Stimulated activated CD8-positive, alpha-beta memory T cell treated with anti-CD3 and anti-CD28 coated beads, Interleukin-2, amount 100 ng/mL, for 1 hour (primary cell): ENCODE results near the gene DNMT3A.

Experiments
- DNase-seq, 2 donors: peaks; one replicate each; pipeline ENCODE4 v3.0.0-alpha.2; 2020; ENCODE audit warnings: low read depth in 2 of 2

Gene DNMT3A

DNA sequence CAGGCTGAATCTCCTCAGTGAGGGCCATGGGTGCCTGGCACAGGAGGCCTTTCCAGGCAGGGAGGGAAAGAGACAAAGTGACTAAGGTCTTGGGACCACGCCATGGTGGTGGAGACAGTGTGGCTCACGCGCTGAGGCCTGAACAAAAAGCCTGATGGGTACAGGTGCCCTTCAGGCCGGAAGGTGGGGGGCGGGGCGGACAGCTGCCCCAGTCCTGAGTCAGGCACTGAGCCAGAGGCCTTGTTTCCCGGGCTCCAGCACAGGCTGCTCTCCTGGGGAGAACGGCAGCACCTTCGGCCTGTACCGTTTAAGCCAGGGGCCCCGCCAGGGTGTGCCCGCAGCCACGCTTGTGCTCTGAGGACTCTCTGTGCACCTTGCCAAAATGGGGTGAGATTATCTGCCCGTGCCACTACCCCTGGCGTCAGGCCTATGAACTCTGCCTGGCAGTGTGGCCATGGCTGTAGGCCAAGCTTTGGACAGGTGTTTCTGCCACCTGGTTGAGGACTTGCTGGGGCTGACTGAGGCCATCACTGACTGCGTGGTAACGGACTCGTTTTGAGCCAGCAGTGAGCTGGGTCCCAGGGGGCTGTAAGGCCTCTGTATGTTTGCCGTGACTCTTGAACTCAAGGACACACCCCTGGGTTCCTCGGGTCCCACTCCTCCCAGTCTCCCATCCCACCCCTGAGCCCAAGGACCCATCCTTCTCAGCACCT, 31.7 kb upstream of the DNMT3A start:
- no peak for DNase-seq

DNA sequence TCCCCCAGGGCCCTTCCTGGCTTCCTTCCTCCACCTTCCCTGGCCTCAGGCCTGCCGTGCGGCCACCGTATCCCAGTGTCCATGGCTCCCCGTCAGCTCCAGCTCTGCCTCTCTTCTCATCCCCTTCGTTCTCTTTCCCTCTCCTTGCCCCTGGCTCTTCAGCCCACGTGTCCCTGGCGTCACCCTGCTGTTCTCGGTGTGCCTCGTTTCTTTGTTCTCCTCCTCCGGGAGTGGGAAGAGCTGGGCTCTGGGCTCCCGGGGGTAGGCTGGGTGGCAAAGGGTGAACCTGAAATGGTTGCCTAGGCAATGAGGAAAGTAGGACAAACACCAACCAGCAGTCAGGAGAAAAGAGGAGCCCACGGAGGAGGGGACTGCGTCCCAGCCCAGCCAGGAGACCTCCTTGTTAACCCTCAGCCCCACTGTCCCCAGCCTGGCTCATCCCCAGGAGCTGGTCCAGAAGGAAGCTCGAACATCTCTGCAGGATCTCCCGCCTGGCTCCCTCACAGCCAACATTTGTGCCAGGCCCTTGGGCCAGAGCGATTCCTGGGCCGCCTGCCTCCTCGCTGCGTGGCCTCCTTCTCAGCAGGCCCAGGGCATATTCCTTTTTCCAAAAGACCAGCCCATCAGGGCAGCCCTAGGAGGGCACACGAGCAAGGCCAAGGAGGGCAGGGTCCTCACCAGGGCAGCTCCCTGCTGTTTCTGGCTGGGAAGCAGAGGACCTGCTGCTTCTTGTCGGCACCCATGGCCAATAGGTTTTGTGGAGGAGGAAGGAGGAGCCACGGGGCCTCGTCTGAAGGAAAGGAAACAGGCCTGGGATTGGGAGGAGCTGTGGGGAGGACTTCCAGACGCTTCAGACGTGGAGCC, 30.9 kb upstream of the DNMT3A start:
- no peak for DNase-seq

GRCh38 chr2:25371253-25372241, 29.8 kb upstream of the DNMT3A start:
- DNase-seq = no peak

DNA sequence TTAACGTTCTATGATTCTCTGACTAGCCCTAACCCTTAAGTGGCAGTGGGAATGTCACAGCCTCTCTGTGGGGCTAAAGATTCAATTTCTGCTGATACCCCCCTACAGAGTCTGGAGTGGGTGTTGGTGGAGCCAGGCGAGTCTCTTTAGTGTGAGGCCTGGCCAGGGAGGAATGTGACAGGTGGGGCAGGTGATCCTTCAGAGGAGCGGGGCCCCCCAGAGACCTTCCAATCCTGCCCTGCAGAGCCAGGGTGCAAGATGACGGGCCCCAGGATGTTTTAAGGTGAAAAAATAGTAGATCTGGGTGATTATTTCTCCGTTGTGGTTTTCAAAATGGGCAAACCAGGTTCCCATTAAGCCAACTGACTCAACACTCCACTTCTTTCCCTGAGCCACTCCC, 28.2 kb upstream of the DNMT3A start:
- DNase-seq = no peak

GRCh38 chr2:25369439-25369838, 27.7 kb upstream of the DNMT3A start:
- no peak for DNase-seq

GRCh38 chr2:25368660-25369059, 26.9 kb upstream of the DNMT3A start:
- DNase-seq = no peak

DNA sequence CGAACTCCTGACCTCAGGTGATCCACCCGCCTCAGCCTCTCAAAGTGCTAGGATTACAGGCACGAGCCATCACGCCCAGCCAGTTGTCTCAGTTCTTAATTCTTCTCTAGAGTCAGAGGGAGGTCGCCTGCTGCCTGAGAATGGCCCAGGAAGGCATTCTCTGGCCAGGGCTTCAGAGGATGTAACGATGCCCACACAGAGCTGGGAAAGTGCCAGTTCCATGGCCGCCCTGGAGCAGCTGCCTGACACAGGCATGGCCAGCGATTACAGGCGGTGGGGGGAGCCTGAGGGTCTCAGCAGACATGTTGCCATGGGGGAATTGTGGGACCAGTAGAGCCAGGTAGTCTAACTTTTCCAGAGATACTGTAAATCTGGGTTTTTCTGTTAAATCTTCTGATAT, 25.6 kb upstream of the DNMT3A start:
- no peak for DNase-seq

GRCh38 chr2:25366629-25367028, 24.9 kb upstream of the DNMT3A start:
- DNase-seq = no peak

DNA sequence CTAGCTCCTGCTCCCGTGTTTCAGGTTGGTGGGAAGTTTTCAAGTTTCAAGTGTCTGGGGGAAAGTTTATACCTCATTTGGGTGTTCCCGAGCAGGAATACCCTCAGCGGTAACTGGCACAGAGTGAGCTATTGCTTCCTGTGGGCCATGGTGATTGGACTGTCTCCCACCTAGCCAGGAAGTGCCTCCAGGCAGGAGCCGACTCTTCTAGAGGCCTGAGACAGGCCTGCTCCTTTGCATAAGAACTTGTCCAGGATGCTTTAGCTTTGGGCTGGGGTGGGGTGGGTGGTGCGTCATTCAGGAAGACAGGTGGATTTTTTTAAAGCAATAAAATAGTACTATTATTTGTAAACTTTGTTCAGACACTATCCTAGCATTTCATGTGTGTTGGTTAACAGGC, 23.5 kb upstream of the DNMT3A start:
- DNase-seq = no peak

DNA sequence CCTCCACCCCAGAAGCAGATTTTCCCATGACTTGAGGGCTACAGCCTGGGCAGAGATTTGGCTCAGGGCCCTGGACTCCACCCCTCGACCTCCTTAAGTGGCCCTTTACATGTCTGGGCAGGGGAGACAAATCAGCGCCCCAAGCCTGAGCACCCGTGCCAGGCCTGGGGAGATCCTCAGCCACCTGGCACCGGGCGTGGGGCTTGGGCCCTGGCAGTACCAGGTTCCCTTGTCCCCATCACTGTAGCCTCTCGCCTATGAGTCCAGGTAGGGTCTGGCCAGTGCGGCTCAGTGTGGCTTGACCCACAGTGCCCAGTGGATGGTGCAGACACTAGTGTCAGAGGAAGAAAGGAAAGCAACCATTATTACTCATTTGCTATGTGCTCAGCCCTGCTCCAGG, 22.0 kb upstream of the DNMT3A start:
- DNase-seq = no peak

GRCh38 chr2:25362434-25363145, 20.9 kb upstream of the DNMT3A start:
- peak in 1 of 2 donors; percentile 39 for DNase-seq

DNA sequence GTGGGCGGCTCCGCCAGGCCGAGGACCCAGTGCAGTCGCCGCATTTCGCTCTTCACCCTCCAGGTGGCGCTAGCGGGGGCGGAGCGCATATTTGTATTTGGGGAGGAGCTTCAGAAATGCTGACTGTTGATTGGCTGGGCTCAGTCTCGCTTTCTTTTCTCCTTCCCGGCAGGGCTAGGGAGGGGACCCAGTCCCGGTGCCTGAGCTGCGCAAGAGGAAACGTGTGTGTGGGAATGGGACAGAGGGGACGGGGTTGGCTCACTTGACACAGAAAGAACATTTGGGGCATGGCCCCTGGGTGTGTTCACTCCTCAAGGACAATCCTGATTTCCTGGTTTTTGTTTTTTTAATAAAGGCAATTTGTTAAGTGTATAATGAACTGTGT, 20.3 kb upstream of the DNMT3A start:
- DNase-seq = peak; percentile 89 to 91

DNA sequence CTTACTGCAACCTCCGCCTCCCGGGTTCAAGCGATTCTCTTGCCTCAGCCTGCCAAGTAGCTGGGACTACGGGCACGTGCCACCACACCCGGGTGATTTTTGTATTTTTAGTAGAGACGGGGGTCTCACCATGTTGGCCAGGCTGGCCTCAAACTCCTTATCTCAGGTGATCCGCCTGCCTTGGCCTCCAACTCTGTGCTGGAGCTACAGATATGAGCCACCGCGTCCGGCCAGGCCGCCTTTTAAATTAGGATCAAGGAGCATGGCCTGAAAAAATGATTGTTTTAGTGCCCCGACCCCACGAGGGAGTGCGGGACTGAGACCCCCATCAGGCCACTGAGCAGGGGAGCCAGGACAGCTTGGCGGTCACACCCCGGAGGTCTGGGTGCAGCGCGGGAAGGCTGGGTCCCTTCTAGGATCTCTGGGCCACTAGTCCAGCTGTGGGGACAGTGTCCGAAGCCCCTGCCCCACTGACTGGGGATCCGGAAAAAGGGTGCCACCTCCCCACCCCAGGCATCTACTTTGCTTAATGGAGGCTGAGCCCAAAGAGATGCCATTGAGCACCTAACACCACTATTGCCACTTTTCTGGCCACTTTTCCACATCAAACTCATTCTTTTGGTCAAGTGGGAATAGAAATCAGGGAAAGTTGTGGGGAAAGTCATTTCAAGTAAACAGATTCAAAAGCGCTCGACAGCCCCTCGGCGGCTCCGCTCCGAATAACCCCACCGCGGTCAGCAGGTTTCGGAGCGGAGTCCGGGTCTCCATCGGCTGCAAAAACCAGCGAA, 19.7 kb upstream of the DNMT3A start:
- DNase-seq = no peak

DNA sequence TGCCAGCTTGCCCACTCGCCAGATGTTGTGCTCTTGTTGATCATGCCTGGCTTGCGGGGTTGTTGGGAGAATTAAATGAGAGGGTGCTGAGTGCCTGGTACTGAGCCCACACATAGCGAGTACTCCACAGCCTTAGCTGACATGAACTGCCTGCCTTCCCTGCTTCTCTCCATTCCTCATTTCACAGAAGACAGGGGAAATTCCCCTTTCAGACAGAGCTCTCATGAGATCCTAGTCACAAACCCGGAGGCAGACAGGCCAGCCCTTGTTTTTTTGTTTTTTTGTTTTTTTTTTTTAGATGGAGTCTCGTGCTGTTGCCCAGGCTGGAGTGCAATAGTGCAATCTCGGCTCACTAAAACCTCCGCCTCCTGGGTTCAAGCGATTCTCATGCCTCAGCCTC, 17.1 kb upstream of the DNMT3A start:
- DNase-seq = no peak

DNA sequence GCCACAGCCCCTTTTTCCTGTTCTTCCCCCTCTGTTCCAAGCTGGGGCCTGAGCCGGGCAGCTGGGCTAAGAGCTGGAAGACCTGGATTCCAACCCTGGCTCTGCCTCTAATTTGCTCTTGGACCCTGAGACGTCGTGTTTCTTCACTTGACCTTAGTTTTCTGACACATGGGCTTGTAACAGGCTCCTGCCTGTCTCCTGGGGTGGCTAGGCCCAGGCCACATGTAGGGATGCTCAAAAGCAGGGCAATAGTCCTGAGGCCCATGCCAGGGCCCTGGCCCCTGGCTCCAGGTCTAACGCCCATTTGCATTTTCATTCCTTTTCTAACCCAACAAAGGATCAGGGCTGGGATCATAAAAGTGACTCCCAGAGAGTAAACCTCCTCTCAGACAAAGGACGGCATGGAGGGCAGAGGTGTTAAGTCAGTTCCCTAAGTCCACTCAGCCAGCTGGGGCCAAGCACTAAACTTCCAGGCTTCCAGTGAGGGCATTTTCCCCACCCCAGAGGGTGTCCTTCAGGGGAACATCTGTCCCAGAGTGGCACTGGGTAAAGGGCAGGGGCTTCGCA, 16.6 kb upstream of the DNMT3A start:
- no peak for DNase-seq

GRCh38 chr2:25356088-25356487, 14.4 kb upstream of the DNMT3A start:
- no peak for DNase-seq

GRCh38 chr2:25355270-25355669, 13.5 kb upstream of the DNMT3A start:
- no peak for DNase-seq

DNA sequence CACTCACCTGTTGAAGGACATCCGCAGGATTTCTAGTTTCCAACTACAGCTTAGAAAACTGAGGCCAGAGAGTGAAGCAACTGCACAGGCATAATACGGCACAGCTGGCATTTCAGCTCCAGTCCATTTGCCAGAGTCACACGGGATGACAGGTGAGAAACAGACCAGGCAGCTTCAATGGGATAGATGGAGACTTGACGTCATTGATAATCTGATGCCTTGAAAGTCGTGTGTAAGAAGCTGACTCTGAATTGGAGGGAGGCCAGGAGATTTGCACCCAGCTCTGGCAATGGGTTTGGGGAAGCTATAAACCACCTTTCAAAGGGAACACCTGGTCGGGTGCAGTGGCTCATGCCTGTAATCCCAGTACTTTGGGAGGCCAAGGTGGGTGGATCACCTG, 12.4 kb upstream of the DNMT3A start:
- DNase-seq = no peak

GRCh38 chr2:25349397-25349796, 7.7 kb upstream of the DNMT3A start:
- DNase-seq = no peak

- DNase-seq = no peak
These were observed 6.1 kb upstream of the DNMT3A start for GRCh38 chr2:25347846-25348245.
